ENCODE measurements around the gene CHSY1.

- no peak for TF ChIP-seq CTCF (IDR thresholded peaks at IDR 0.05)
- no peak for TF ChIP-seq EZH2phosphoT487 (IDR thresholded peaks at IDR 0.05)
Measured at GRCh38 chr15:101145362-101145761, 106.5 kb downstream of the CHSY1 start.

All from neural progenitor cell (in vitro differentiated cells).